H1 (cell line): ENCODE data around the gene SFMBT2. TPM values are rescaled to one million over a fixed set of nuclear protein-coding genes. Genes with fewer than 3 reads are reported as not detected.
"Not testable (repeated sequence)": the region's sequence is repeated elsewhere in the genome, so short reads cannot be mapped to it uniquely, and the experiment has no call there.

Experiments
- CTCF ChIA-PET: fragments of 300-600 bp; sonication (Branson Sonifier 250); formaldehyde crosslinking; loops from one replicate; lab custom pipeline; 2021; ENCODE audit not compliant: partially characterized antibody; lab: Charles Lee
- POLR2A ChIA-PET: fragments of 300-600 bp; sonication (Branson Sonifier 250); formaldehyde crosslinking; loops from one replicate; lab custom pipeline; 2021; ENCODE audit warnings: inconsistent platforms; ENCODE audit not compliant: partially characterized antibody; lab: Charles Lee
- DNase-seq, 2 experiments: peaks; one replicate each; pipeline versions ENCODE4 v3.0.0 to v3.0.0-alpha.2; 2010 to 2022; ENCODE audit warnings: low spot score in 2 of 2, low read depth in 1 of 2, mixed read lengths in 1 of 2
- FAIRE-seq: peaks from 2 replicates; lab custom pipeline; 2011; peaks lifted over from hg19 to GRCh38; lab: Jason Lieb, UNC
- H2AFZ ChIP-seq: 2 replicates; pipeline ENCODE4 v1.8.1; 2012; ENCODE audit warnings: low read length, inconsistent platforms
- H2AK5ac ChIP-seq: 2 replicates; pipeline ENCODE4 v1.6.1; 2013; ENCODE audit warnings: low read depth, low read length
- H2BK120ac ChIP-seq: replicated peaks from 2 replicates; pipeline ENCODE3; 2013; ENCODE audit warnings: low read depth, low read length, inconsistent platforms
- H2BK12ac ChIP-seq: 2 replicates; pipeline ENCODE4 v1.6.1; 2013; ENCODE audit warnings: low read depth, low read length
- H2BK15ac ChIP-seq: 2 replicates; pipeline ENCODE4 v1.6.1; 2013; ENCODE audit warnings: low read length
- H2BK20ac ChIP-seq: 2 replicates; pipeline ENCODE4 v1.6.1; 2013; ENCODE audit warnings: low read length
- H2BK5ac ChIP-seq: 2 replicates; pipeline ENCODE4 v1.6.1; 2013; ENCODE audit warnings: low read depth, low read length
- H3K14ac ChIP-seq: 2 replicates; pipeline ENCODE4 v1.6.1; 2013; ENCODE audit warnings: inconsistent platforms; ENCODE audit not compliant: insufficient read length
- H3K18ac ChIP-seq: 2 replicates; pipeline ENCODE4 v1.6.1; 2013; ENCODE audit warnings: low read length; ENCODE audit errors: extremely low read depth
- H3K23ac ChIP-seq: 2 replicates; pipeline ENCODE4 v1.6.1; 2013; ENCODE audit warnings: inconsistent platforms; ENCODE audit not compliant: insufficient read length
- H3K23me2 ChIP-seq: 2 replicates; pipeline ENCODE4 v1.6.1; 2013; ENCODE audit warnings: low read depth, low read length
- H3K27ac ChIP-seq: 2 replicates; pipeline ENCODE4 v1.6.1; 2011; ENCODE audit warnings: low read depth, low read length, inconsistent platforms
- H3K27me3 ChIP-seq, 4 experiments: replicated peaks in 1 of 4; 1 replicate in 1 of 4; 2 replicates in 3 of 4; pipeline versions ENCODE4 v1.6.1 to v1.8.1; 2011 to 2013; ENCODE audit warnings: low read length in 3 of 4, mild to moderate bottlenecking in 3 of 4, inconsistent platforms in 2 of 4, mixed read lengths in 2 of 4, moderate library complexity in 1 of 4; ENCODE audit not compliant: control insufficient read depth in 3 of 4, insufficient read depth in 3 of 4; ENCODE audit errors: extremely low read depth in 1 of 4
- H3K36me3 ChIP-seq, 4 experiments: 2 replicates each; pipeline versions ENCODE4 v1.6.1 to v1.8.1; 2011 to 2013; ENCODE audit warnings: mild to moderate bottlenecking in 4 of 4, low read length in 3 of 4, moderate library complexity in 2 of 4, control low read depth in 1 of 4, inconsistent platforms in 1 of 4; ENCODE audit not compliant: insufficient read depth in 4 of 4, control insufficient read depth in 2 of 4
- H3K4ac ChIP-seq: replicated peaks from 2 replicates; pipeline ENCODE3; 2013; ENCODE audit warnings: low read length, low read depth, mixed read lengths, inconsistent platforms; ENCODE audit not compliant: insufficient read length
- H3K4me1 ChIP-seq, 4 experiments: replicated peaks in 1 of 4; 1 replicate in 1 of 4; 2 replicates in 3 of 4; pipeline versions ENCODE4 v1.6.1 to v1.8.1; 2011 to 2013; ENCODE audit warnings: low read length in 3 of 4, inconsistent platforms in 2 of 4, mixed read lengths in 1 of 4; ENCODE audit not compliant: insufficient read depth in 4 of 4, control insufficient read depth in 3 of 4
- H3K4me2 ChIP-seq, 2 experiments: 2 replicates each; pipeline versions ENCODE4 v1.6.1 to v1.8.1; 2011 to 2013; ENCODE audit warnings: low read depth in 2 of 2, low read length in 2 of 2, control low read depth in 1 of 2, inconsistent platforms in 1 of 2, mild to moderate bottlenecking in 1 of 2; ENCODE audit not compliant: insufficient read depth in 1 of 2
- H3K4me3 ChIP-seq, 4 experiments: fragments of 200-600, 300-600 bp in 1 of 4; sonication (generic), shearing (Covaris generic), sonication (Bioruptor Twin) in 1 of 4; 2 replicates each; pipeline versions ENCODE4 v1.5.1 to v1.8.1; 2011 to 2016; ENCODE audit warnings: low read length in 4 of 4, low read depth in 3 of 4, control low read depth in 2 of 4, inconsistent platforms in 2 of 4, mild to moderate bottlenecking in 2 of 4, mixed read lengths in 1 of 4, moderate library complexity in 1 of 4; ENCODE audit not compliant: insufficient read depth in 2 of 4; ENCODE audit errors: extremely low read depth in 1 of 4
- H3K56ac ChIP-seq: replicated peaks from 2 replicates; pipeline ENCODE3; 2013; ENCODE audit warnings: low read depth, mild to moderate bottlenecking, mixed read lengths, low read length, inconsistent platforms; ENCODE audit not compliant: insufficient read length
- H3K79me1 ChIP-seq: 2 replicates; pipeline ENCODE4 v1.6.1; 2013; ENCODE audit warnings: low read depth, low read length, control low read depth
- H3K79me2 ChIP-seq, 2 experiments: 2 replicates each; pipeline versions ENCODE4 v1.6.1 to v1.8.1; 2012 to 2013; ENCODE audit warnings: low read length in 2 of 2, mild to moderate bottlenecking in 2 of 2, inconsistent platforms in 1 of 2; ENCODE audit not compliant: insufficient read depth in 2 of 2, control insufficient read depth in 1 of 2
- H3K9ac ChIP-seq, 4 experiments: replicated peaks in 1 of 4; 1 replicate in 1 of 4; 2 replicates in 3 of 4; pipeline versions ENCODE4 v1.6.1 to v1.8.1; 2011 to 2013; ENCODE audit warnings: low read depth in 3 of 4, low read length in 3 of 4, control low read depth in 2 of 4, mild to moderate bottlenecking in 2 of 4, moderate library complexity in 2 of 4, inconsistent platforms in 1 of 4; ENCODE audit errors: extremely low read depth in 1 of 4
- H3K9me3 ChIP-seq, 2 experiments: 2 replicates each; pipeline versions ENCODE4 v1.6.1 to v1.8.1; 2012 to 2013; ENCODE audit warnings: mild to moderate bottlenecking in 2 of 2, moderate library complexity in 2 of 2, control low read depth in 1 of 2, inconsistent platforms in 1 of 2, low read depth in 1 of 2, low read length in 1 of 2, mixed read lengths in 1 of 2; ENCODE audit not compliant: insufficient read depth in 2 of 2
- H4K20me1 ChIP-seq, 2 experiments: replicated peaks in 1 of 2; 2 replicates each; pipeline versions ENCODE3 to v1.8.1; 2011 to 2013; ENCODE audit warnings: inconsistent platforms in 2 of 2, low read length in 2 of 2, mild to moderate bottlenecking in 1 of 2; ENCODE audit not compliant: insufficient read depth in 2 of 2, control insufficient read depth in 1 of 2
- H4K5ac ChIP-seq: 2 replicates; pipeline ENCODE4 v1.6.1; 2013; ENCODE audit warnings: low read length, low read depth, mixed read lengths, inconsistent platforms; ENCODE audit not compliant: insufficient read length
- H4K8ac ChIP-seq: 2 replicates; pipeline ENCODE4 v1.8.0; 2013; ENCODE audit warnings: mild to moderate bottlenecking, moderate library complexity, low read length, inconsistent platforms; ENCODE audit not compliant: insufficient read depth; ENCODE audit errors: extremely low read depth
- H4K91ac ChIP-seq: replicated peaks from 2 replicates; pipeline ENCODE3; 2013; ENCODE audit warnings: low read length, mixed read lengths, inconsistent platforms; ENCODE audit not compliant: insufficient read length
- WGBS, 2 experiments: shearing (Covaris generic) in 1 of 2; methylation state at CpG; one replicate each; pipeline versions ENCODE4 v1.1.6 to v1.1.7; 2013 to 2015; ENCODE audit warnings: low lambda C conversion rate in 2 of 2, mixed read lengths in 2 of 2, inconsistent platforms in 1 of 2, low coverage in 1 of 2, missing lambda C conversion rate in 1 of 2; ENCODE audit not compliant: insufficient replicate concordance in 2 of 2, insufficient coverage in 1 of 2, insufficient read length in 1 of 2; ENCODE audit errors: extremely low coverage in 1 of 2, missing lambda C conversion rate in 1 of 2; 5-methylcytosine and 5-hydroxymethylcytosine counted together
- polyA plus RNA-seq, 7 experiments: library from polyadenylated mRNA; depleted of rRNA in 3 of 7; stranded (reverse) in 5 of 7; unstranded in 2 of 7; fragments of >200 nt in 5 of 7; fragments of 200-250 nt in 2 of 7; gene quantifications; 1 replicate in 5 of 7; 2 replicates in 1 of 7; 4 replicates in 1 of 7; pipeline versions ENCODE4 v1.2.1 to v1.2.3, GENCODE V29; 2011 to 2013; ENCODE audit warnings: missing spikeins in 2 of 7, mixed read lengths in 2 of 7
- total RNA-seq: library from RNA; stranded (reverse); fragmentation: NEBNext Ultra II Directional; extraction: Animal tissue kit (Norgen Biotek cat#: 25700); gene quantifications from 2 replicates; pipeline ENCODE4 v1.2.1, GENCODE V29; 2021

Gene SFMBT2
- total and polyA plus RNA-seq, 2 of the 8 experiments (the other 6 are each of a cell fraction or from before 2014, with no cell fraction given) = 2.9 to 11.0 TPM

GRCh38 chr10:7184116-7184515, 226.7 kb downstream of the SFMBT2 start:
- POLR2A ChIA-PET, FAIRE-seq, DNase-seq, H3K4me2 ChIP-seq, H2AK5ac ChIP-seq, H3K79me2 ChIP-seq, H2BK20ac ChIP-seq, H3K23ac ChIP-seq, H3K36me3 ChIP-seq, H4K20me1 ChIP-seq, H3K4me1 ChIP-seq, H2BK12ac ChIP-seq, H2BK15ac ChIP-seq, H3K27ac ChIP-seq, H4K91ac ChIP-seq, H3K56ac ChIP-seq, H4K8ac ChIP-seq, H3K23me2 ChIP-seq, H3K4me3 ChIP-seq, H2BK120ac ChIP-seq, H3K27me3 ChIP-seq, H3K14ac ChIP-seq, H3K18ac ChIP-seq, H3K4ac ChIP-seq, H2AFZ ChIP-seq, H3K9me3 ChIP-seq, H4K5ac ChIP-seq, H3K79me1 ChIP-seq, H2BK5ac ChIP-seq, H3K9ac ChIP-seq: not testable (repeated sequence)
- CTCF ChIA-PET = interaction anchor here (0.9 kb wide), 1 partner anchor 117 kb away, joined by 3 read pairs; no protein-coding TSS in a partner anchor
- 88% methylated on average over 2 of the region's 2 CpGs; no CpG with 5 or more reads in 1 of the 2 experiments for WGBS, 2 experiments

- H2BK120ac ChIP-seq, H3K56ac ChIP-seq, H4K91ac ChIP-seq, CTCF ChIA-PET, H3K23me2 ChIP-seq, H3K4me2 ChIP-seq, H3K18ac ChIP-seq, H3K9ac ChIP-seq, H3K23ac ChIP-seq, H3K4me1 ChIP-seq, H3K79me1 ChIP-seq, H2BK12ac ChIP-seq, H2AK5ac ChIP-seq, H4K20me1 ChIP-seq, H4K8ac ChIP-seq, H3K9me3 ChIP-seq, H2BK5ac ChIP-seq, H3K36me3 ChIP-seq, H2AFZ ChIP-seq, H3K14ac ChIP-seq, H2BK20ac ChIP-seq, FAIRE-seq, H3K27me3 ChIP-seq, H3K4ac ChIP-seq, H4K5ac ChIP-seq, H3K4me3 ChIP-seq, H2BK15ac ChIP-seq, DNase-seq, H3K27ac ChIP-seq, POLR2A ChIA-PET, H3K79me2 ChIP-seq: not testable (repeated sequence)
- WGBS, 2 experiments = 100% methylated on average over 1 of the region's 1 CpG; no CpG with 5 or more reads in 1 of the 2 experiments
These were observed 228.5 kb downstream of the SFMBT2 start for GRCh38 chr10:7182327-7182726.
